HG03135 (cell line): ENCODE results near the gene CNTNAP2.

ENCODE experiments used
- ATAC-seq: cut with Tn5 transposase; IDR thresholded peaks from one replicate; pipeline ENCODE4 v1.9.1; 2021; ENCODE audit warnings: mild to moderate bottlenecking, moderate library complexity; ENCODE audit not compliant: unreplicated experiment

Gene CNTNAP2

DNA sequence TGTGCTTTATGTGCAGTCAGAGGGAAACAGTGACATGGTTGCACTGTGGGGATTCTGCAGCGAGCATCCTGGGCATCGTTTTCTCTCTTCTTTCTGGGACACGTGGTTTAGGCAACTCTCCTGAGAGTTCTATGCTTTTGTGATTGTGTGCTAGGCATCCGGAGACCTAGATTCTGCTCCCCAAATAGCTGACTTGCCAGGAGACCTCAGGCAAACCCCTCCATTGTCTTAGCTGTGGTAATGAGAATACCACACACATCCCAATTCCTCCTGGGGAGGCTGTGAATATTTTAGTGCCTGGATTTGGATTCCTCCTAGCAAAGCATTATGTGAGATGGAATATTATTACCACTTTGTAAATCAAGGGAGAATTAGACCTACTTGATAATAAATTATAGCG lies 1862.0 kb downstream of the CNTNAP2 start:
- no peak for ATAC-seq

DNA sequence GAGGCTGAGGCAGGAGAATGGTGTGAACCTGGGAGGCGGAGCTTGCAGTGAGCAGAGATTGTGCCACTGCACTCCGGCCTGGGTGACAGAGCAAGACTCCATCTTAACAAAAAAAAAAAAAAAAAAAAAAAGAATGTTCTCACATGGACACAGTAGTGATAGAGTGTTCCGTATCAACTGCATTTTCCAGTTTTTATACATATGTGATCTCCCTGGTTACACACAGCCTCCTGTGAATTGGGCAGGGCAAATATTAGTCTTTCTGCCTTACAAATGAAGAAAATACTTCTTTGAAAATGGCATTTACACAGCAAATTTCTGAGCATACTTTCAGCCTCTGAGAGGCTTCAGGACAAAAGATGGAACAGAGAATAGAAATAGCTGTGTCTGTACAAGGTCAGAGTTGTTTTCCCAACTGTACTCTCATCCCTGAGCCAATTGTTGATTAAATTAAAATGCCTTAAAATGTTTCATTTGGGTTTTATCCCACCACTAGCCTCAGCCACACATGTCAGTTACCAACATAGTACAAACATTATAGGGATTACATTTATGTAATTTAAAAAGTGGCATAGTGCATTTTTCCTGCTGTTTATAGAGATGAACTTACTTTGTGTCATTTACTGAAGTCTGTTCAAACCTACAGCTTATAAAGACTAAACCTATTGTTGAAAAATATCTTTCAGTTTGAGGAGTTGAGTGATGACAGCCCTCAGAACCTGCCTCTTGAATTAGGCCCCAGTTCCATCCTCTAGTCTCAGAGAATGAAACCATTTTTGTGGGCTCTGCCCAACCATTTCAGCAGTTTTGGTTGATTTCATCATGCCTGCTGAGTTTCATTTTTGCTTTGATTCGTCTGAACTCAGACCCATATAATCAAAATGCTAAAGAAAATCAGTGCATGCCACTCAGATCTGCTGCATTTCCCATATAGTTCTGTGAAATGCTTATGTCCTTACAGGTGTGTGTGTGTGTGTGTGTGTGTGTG lies 1864.5 kb downstream of the CNTNAP2 start:
- peak; percentile 80 for ATAC-seq

DNA sequence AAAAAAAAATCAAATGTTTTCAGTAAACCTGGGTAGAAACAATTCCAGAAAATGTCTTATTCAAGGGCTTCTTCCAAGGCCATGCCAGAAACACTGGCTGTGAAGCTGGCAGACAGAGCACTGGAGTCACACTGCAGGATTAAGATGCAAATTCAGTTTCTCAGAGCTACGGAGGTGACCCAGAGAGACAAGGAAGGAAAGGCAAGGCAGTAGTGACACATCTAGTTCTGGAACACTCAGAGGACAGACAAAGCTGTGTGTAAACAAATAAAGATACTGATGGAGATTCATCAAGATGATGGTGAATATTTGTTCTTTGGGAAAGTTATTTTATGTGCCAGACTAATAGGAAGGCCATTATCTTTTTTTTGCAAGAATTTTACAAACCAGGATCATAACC lies 1865.7 kb downstream of the CNTNAP2 start:
- no peak for ATAC-seq

DNA sequence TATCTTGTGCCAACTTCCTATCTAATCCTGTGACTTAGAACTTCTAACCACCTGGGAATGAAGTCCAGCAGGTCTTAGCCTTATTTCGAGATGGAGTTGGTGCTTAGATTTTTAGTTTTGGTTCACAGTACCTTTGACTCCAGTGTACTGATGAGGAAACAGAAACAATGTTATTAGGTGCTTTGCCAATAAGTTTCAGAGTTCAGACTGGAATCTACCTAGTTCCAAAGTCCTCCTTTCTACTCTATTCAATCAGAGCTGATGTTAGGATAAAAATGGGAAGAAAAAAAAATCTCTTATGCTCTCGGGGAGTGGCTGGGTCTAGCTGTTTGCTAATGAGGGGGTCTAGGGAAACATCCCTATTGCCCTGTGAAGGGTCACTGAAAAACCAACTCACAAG lies 1867.7 kb downstream of the CNTNAP2 start:
- no peak for ATAC-seq

- ATAC-seq, result no peak
These were observed 1873.5 kb downstream of the CNTNAP2 start for GRCh38 chr7:147990079-147990478.

DNA sequence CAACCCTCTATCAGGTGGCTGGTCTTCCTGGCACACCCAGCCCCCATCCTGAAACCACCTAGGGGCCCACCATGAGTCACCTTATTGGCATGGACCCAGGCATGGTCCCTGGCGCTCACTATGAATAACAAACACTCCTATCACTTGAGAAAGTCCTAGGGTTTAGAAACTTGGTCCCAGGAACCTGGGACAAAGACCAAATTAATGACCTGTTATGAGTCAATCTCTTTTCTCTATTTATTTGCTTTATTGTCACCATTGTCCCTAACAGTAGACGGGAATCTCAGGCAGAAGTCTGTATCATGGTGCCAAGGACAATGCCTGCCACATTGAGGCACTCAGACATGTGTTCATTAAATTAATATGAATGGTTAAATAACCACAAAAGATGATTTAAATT lies 1874.3 kb downstream of the CNTNAP2 start:
- no peak for ATAC-seq

DNA sequence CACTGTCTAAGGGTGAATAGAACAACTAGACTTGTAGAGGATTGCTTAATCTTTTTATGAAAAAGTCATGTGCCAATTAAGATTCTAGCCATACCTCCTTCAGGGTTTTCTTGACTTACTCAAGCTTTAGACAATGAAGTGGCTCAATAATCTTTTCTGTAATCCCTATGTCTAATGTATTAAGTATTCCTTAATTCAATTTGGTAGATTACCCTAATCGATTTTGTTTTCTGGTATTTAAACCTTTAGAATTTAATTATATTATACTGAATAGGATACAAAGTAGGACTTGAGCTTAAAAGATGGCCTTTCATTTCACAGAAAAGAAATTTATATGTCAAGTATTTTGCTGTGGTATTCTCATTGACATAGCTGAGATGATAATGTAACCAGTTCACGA lies 1876.1 kb downstream of the CNTNAP2 start:
- no peak for ATAC-seq

GRCh38 chr7:147997636-147998035 lies 1881.0 kb downstream of the CNTNAP2 start:
- no peak for ATAC-seq

- ATAC-seq, result no peak
These were observed 1883.4 kb downstream of the CNTNAP2 start for GRCh38 chr7:147999962-148000361.

DNA sequence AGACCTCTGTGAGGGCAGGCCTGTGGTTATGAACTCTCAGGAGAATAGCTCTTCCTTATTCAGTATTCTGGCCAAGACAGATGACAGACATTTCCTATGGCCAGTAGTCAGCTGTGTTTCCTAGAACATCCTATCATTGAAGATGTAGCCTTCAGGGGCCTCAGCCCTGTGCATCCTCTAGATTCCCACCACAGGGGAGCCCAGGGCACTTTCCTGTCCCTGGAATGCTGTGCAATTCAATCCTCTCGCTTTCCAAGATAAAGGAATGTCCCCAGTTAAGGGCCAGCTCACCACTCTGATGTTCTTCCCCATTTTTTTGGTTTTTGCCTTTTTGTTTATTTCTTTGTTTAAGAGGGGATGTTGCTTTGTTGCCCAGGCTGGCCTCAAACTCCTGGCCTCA lies 1895.2 kb downstream of the CNTNAP2 start:
- no peak for ATAC-seq

DNA sequence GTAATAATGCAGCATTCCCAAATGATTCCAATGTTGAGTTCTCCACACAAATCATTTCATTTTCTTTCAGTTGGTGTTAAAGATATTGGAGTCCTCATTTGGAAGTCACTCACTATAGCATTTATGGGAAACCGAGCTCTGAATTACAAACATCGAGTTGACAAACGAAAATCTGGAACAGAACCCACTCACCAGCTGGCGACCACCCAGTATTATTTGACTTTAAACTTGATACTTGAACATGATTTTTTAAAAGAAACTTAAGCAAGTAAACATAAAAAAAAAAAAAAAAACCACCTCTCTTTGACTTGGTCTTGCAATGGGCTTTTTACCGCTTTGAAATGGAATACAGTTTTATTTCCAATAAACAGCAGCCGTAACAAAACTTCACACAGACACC lies 1897.4 kb downstream of the CNTNAP2 start:
- ATAC-seq, result no peak

- no peak for ATAC-seq
These were observed 1897.9 kb downstream of the CNTNAP2 start for GRCh38 chr7:148014541-148014940.

- ATAC-seq, result no peak
These were observed 1900.5 kb downstream of the CNTNAP2 start for GRCh38 chr7:148017126-148017525.

DNA sequence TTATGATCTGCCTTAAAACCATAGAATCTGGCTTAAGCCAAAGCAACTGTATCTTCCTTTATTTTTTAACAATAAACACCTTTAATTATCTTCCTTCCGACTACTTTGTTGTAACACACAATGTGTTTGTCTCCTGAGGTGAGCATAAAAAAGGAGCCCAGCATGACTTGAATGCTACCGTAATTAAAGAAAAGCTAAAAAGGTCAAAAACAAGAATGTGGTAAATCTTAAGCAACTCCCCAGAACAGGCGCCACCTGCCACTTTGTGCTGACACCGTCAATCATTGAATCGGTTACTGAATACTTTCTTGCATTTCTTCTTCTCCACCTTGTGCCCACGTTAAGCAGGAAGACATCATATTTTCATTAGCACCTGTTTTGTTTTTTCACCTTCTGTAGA lies 1904.1 kb downstream of the CNTNAP2 start:
- ATAC-seq, result no peak

- ATAC-seq, result no peak
These were observed 1905.0 kb downstream of the CNTNAP2 start for GRCh38 chr7:148021507-148022045.

DNA sequence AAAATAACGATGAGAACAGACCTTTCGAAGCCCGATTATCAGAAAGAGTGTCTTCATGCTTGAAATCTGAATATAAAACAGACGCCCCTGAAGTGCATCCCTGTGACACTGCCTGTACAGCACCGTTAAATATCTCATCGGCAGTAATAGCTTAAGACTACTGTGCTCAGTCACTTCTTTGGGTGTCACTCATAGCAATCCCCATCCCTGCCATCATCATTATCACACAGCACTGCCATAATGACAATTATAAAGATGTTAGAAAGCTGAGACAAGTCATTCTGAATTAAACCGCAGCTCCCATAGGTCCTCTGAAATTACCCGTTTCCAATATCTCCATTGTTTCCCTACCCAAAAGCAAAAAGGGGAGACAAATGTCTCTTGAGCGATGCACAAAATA lies 1906.2 kb downstream of the CNTNAP2 start:
- ATAC-seq, result no peak

- no peak for ATAC-seq
These were observed 1910.1 kb downstream of the CNTNAP2 start for GRCh38 chr7:148026713-148027112.

- ATAC-seq, result no peak
These were observed 1911.6 kb downstream of the CNTNAP2 start for GRCh38 chr7:148028165-148028564.

DNA sequence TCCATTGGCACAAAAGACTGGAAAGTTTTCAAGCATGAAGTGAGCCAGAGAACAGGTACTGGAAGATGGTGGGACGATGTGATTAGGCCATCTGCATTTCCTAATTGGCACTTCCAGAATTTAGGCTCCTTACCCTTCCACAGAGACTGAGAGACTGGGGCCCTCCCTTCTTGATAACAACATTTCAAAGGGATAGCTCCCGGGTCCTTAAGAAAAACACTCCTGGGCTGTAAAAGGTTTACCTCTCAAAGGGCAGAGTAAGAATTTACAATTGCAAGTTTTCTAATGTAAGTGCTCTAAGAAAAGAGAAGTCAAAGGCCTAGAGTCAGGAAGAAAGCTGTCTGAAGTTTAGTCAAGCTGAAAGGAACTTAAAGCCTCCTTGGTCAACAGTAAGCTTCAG lies 1914.4 kb downstream of the CNTNAP2 start:
- ATAC-seq, result no peak

DNA sequence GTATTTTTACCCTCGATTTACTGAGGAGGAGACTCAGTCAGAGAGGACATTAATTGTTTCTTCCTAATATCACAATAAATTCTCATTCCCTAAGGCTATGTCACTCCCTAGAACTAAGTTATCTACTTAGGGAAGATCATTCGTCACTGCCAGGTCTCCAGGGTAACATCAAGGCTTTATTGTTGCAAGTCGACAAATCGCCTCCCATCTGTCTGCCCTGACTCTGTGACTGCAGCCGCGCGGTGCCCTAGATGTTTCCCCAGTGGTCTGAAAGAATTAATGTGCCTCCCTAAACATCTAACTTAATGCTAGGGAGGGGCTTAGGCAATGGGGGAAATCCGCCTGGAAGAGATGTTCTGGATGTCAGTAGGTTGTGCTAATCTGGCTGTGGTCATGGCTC lies 1915.2 kb downstream of the CNTNAP2 start:
- no peak for ATAC-seq

GRCh38 chr7:148035950-148036349 lies 1919.3 kb downstream of the CNTNAP2 start:
- no peak for ATAC-seq

DNA sequence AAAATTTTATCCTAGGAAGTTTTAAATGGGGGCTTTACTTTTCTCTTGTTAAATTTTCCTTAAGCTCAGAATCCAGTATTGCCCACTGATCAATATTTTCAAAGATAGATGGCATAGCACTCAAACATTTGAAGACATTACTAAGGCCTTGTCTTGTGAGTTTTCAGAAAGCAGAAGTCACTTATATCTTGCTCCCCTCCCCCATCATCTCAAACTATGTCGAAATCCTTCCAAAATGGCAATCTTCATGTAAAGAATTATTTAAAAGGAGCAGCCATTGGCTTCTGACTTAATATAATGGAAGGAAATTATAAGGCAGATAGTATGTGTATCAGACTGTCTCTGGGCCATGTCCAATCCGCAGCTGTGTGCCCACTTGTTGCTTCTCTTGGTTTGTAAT lies 1920.4 kb downstream of the CNTNAP2 start:
- ATAC-seq, result no peak
